Adrenal gland (tissue), 12 donors: ENCODE data around the gene CRYBG2. TPM values are rescaled to one million over a fixed set of nuclear protein-coding genes. Genes with fewer than 3 reads are reported as not detected.

Source experiments
- DNase-seq, 7 donors: peaks; one replicate each; pipeline ENCODE4 v3.0.0-alpha.2; 2019 to 2020
- H3K27ac ChIP-seq, 5 donors: fragments of 200-600 bp; sonication (generic) in 4 of 5; 1 replicate in 3 of 5; 2 replicates in 2 of 5; pipeline versions ENCODE4 v1.5.1 to v1.8.0; 2016 to 2020; ENCODE audit warnings: mild to moderate bottlenecking in 1 of 5
- H3K27me3 ChIP-seq: fragments of 200-600 bp; 2 replicates; pipeline ENCODE4 v1.8.0; 2021
- H3K36me3 ChIP-seq, 2 donors: fragments of 200-600 bp; replicated peaks in 1 of 2; 1 replicate in 1 of 2; 2 replicates in 1 of 2; pipeline versions ENCODE4 v1.5.1 to v1.8.0; 2018 to 2022
- H3K4me1 ChIP-seq, 2 donors: fragments of 200-600 bp; replicated peaks in 1 of 2; 1 replicate in 1 of 2; 2 replicates in 1 of 2; pipeline versions ENCODE4 v1.5.1 to v1.8.0; 2018 to 2021
- H3K4me3 ChIP-seq, 4 donors: fragments of 200-600 bp; sonication (generic) in 3 of 4; one replicate each; pipeline ENCODE4 v1.5.1; 2016 to 2018
- H3K9me3 ChIP-seq, 3 donors: fragments of 200-600 bp; sonication (generic) in 1 of 3; replicated peaks in 1 of 3; 1 replicate in 2 of 3; 2 replicates in 1 of 3; pipeline versions ENCODE4 v1.5.1 to v1.8.0; 2016 to 2021
- POLR2A ChIP-seq, 2 donors: fragments of 450-650 bp; IDR thresholded peaks; one replicate each; pipeline ENCODE4 v1.6.1; 2017; ENCODE audit warnings: antibody characterized with exemption in 2 of 2, mild to moderate bottlenecking in 2 of 2, moderate library complexity in 1 of 2
- WGBS, 4 donors: extraction: QIAGEN DNeasy Blood & Tissue Kit in 2 of 4; methylation state at CpG; one replicate each; pipeline versions ENCODE4 v1.1.5 to v1.1.7; 2013 to 2017; 5-methylcytosine and 5-hydroxymethylcytosine counted together
- intact Hi-C, 2 donors: fragments of 100-400 bp; cut with DNase I; formaldehyde crosslinking; loops; one replicate each; pipeline versions ENCODE4 v1.14.1 to v1.15.0; 2022 to 2023
- polyA plus RNA-seq, 3 donors: library from polyadenylated mRNA; stranded (reverse); fragments of 200-250 nt in 2 of 3; fragments of 350-450 nt in 1 of 3; fragmentation: Illumina TruSeq in 1 of 3; extraction: RNeasy Lipid Tissue Mini Kit (QIAGEN cat#74804) in 1 of 3; gene quantifications; one replicate each; pipeline ENCODE4 v1.2.3, GENCODE V29; 2013 to 2014
- total RNA-seq, 9 donors: library from RNA; depleted of rRNA in 4 of 9; stranded (reverse); fragments of >200 nt in 4 of 9; fragments of 120-200 nt in 1 of 9; fragmentation: NEBNext Ultra II Directional in 1 of 9; extraction: Animal tissue kit (Norgen Biotek cat#: 25700) in 1 of 9; gene quantifications; one replicate each; pipeline versions ENCODE4 v1.1.0 to v1.2.4, GENCODE V29; 2013 to 2023
- TF ChIP-seq, protein P1 (sequence below), 6 experiments: fragments of 450-650 bp in 4 of 6; fragments of 200-600 bp in 2 of 6; sonication (generic) in 1 of 6; IDR thresholded peaks; 1 replicate in 5 of 6; 2 replicates in 1 of 6; pipeline versions ENCODE4 v1.5.1 to v1.8.0; 2016 to 2021; ENCODE audit warnings: antibody characterized with exemption in 6 of 6, mild to moderate bottlenecking in 2 of 6, moderate library complexity in 1 of 6
- donor health status: healthy with polysubstance abuse.
- donor health status: Bipolar disorder and iron deficiency.
- donor health status: DM: yes; HTN: yes; CAD: no.
- donor health status: DM: no; HTN: no; CAD: no.
- donor health status: DM: no; HTN: no; CAD: no.
- donor health status: DM: yes; HTN: yes; CAD: no.

The CRYBG2 gene
- total and polyA plus RNA-seq, 12 donors, result 0.17 to 0.48 (median 0.20) TPM; not detected in 9

- Histone ChIP-seq H3K4me1 (peaks cover 2 to 3% of the 10 kb centered on the region in 2 donors), H3K27me3 (no peaks in the 10 kb centered on the region), H3K4me3 (no peak overlapping the region), H3K9me3 (no peaks in the 10 kb centered on the region), H3K36me3 (no peaks in the 10 kb centered on the region), H3K27ac (no peak overlapping the region)
- no peak for DNase-seq
- TF ChIP-seq, protein P1, sequence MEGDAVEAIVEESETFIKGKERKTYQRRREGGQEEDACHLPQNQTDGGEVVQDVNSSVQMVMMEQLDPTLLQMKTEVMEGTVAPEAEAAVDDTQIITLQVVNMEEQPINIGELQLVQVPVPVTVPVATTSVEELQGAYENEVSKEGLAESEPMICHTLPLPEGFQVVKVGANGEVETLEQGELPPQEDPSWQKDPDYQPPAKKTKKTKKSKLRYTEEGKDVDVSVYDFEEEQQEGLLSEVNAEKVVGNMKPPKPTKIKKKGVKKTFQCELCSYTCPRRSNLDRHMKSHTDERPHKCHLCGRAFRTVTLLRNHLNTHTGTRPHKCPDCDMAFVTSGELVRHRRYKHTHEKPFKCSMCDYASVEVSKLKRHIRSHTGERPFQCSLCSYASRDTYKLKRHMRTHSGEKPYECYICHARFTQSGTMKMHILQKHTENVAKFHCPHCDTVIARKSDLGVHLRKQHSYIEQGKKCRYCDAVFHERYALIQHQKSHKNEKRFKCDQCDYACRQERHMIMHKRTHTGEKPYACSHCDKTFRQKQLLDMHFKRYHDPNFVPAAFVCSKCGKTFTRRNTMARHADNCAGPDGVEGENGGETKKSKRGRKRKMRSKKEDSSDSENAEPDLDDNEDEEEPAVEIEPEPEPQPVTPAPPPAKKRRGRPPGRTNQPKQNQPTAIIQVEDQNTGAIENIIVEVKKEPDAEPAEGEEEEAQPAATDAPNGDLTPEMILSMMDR (IDR thresholded peaks at IDR 0.05), result no peak
- TF ChIP-seq POLR2A (IDR thresholded peaks at IDR 0.05), result no peak
- WGBS, 4 donors, result 88 to 96% (median 91%) methylated on average over 6 to 11 of the region's 11 CpGs
- intact Hi-C loops, result no loop called here
These were observed 53.2 kb downstream of the CRYBG2 start for GRCh38 chr1:26300578-26301275.

GRCh38 chr1:26297791-26298124 lies 56.2 kb downstream of the CRYBG2 start:
- 68 to 92% (median 76%) methylated on average over 3 to 6 of the region's 6 CpGs for WGBS, 4 donors
- no peak for TF ChIP-seq POLR2A (IDR thresholded peaks at IDR 0.05)
- TF ChIP-seq, protein P1 (IDR thresholded peaks at IDR 0.05), result no peak
- intact Hi-C loops, result no loop called here
- no peaks in the 10 kb centered on the region for H3K4me1 ChIP-seq
- H3K36me3 ChIP-seq, result no peaks in the 10 kb centered on the region
- no peak overlapping the region for H3K4me3 ChIP-seq
- DNase-seq, result no peak
- no peaks in the 10 kb centered on the region for H3K9me3 ChIP-seq
- no peak overlapping the region for H3K27ac ChIP-seq
- no peaks in the 10 kb centered on the region for H3K27me3 ChIP-seq

DNA sequence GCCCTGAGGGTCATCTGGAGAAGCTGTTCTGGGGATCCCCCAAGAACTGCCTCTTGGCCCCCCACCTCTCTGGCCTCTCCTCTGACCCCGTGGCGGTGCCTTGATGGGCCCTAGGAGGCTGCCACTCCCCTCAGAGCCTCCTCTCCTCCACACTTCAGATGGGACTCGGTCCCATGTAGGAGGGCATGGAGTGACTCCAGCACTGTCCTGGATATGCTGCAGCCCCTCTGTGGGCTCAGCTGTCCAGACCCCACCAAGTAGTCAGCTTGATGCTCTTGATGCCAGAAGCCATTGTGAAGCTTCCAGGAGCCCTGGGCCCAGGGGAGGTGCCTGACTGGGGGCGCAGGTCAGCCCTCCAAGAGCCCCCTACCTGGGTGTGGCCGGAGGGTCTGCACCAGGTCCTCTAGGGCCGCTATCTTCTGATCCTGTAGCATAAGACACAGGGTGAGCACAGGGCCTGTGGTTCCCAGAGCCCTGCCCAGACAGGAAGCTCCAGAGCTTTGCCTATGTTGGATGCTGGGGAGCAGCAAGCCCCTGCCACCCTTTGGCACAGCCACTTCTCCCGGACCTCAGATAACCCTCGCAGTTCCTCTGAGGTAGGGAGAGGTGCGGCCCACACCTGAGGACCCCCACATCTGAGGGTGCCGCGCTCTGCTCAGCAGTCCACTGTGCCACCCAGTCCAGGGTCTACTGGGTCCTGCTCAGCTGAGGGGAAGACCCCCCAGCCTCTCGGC lies 56.7 kb downstream of the CRYBG2 start:
- intact Hi-C loops, result no loop called here
- H3K27ac ChIP-seq, result no peak overlapping the region
- H3K9me3 ChIP-seq, result no peaks in the 10 kb centered on the region
- H3K27me3 ChIP-seq, result no peaks in the 10 kb centered on the region
- no peak for TF ChIP-seq POLR2A (IDR thresholded peaks at IDR 0.05)
- TF ChIP-seq, protein P1 (IDR thresholded peaks at IDR 0.05), result no peak
- 90 to 100% (median 92%) methylated on average over 7 to 12 of the region's 12 CpGs for WGBS, 4 donors
- H3K4me3 ChIP-seq, result no peak overlapping the region
- no peak for DNase-seq
- no peaks in the 10 kb centered on the region for H3K4me1 ChIP-seq
- H3K36me3 ChIP-seq, result no peaks in the 10 kb centered on the region

DNA sequence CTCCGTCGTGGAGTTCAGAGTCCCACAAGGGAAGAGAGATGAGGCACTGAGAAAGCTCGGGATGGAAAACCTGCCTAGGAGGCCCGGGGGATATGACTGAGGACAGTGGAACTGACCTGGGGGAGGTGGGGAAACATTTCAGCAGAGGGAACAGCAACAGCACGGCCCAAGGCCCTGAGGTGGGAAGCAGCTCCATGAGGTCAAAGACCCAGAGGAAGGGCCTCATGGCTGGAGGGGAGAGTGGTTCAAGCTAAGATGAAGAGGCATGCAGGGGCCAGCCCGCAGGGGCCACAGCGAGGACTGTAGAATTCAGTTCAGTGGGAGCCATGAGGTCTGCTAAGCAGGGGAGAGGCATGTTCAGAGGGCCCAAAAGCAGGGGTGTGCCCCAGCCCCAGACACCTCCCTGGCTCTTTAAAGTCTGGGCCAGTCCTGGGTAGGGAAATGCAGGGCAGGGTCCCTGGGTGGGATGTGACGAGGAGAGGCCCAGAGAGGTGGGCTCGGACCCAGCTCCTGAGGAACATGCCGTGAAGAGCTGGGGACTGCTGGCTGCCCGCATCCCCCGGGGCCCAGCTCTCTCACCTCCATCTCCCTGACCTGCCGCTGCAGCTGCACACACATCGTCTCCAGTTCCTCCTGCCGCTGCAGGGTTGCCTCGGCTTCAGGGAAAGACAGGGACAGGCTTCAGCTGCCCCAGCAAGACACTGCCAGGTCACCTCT lies 57.4 kb downstream of the CRYBG2 start:
- WGBS, 4 donors, result 82 to 91% (median 88%) methylated on average over 10 to 16 of the region's 16 CpGs
- Histone ChIP-seq H3K4me1 (no peaks in the 10 kb centered on the region), H3K9me3 (no peaks in the 10 kb centered on the region), H3K27me3 (no peaks in the 10 kb centered on the region), H3K36me3 (no peaks in the 10 kb centered on the region), H3K27ac (no peak overlapping the region), H3K4me3 (no peak overlapping the region)
- no peak for DNase-seq
- TF ChIP-seq POLR2A (IDR thresholded peaks at IDR 0.05), result no peak
- TF ChIP-seq, protein P1 (IDR thresholded peaks at IDR 0.05), result no peak
- intact Hi-C loops, result no loop called here
